ENCODE measurements around the gene SELPLG. TPM values are rescaled to one million over a fixed set of nuclear protein-coding genes. Genes with fewer than 3 reads are reported as not detected.
"Not testable (repeated sequence)": the region's sequence is repeated elsewhere in the genome, so short reads cannot be mapped to it uniquely, and the experiment has no call there.

SELPLG gene
- total RNA-seq, 2 experiments from 2014 or later, result 26.8 to 28.8 TPM

GRCh38 chr12:108587826-108588225 lies 45.9 kb downstream of the SELPLG start:
- POLR2A ChIA-PET, result no interaction called here
- CTCF ChIA-PET, result no interaction called here

DNA sequence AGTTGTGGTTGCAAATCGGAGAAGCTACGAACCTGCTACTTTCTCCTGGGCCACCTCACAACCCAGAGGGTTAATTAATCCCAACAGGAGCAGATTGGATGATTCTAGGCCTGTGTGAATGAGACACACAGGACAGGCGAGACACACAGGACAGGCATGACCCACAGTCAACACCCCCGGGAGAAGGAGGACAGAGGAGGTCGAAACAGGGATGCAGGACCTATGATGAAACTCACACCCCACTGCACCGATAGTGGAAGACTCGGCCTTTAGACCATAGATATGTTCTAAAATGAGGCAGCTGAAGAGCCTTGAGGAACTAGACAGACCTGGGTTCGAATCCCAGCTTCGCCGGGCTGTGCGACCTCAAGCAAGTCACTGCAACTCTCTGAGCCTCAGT lies 47.4 kb downstream of the SELPLG start:
- POLR2A ChIA-PET, result no interaction called here
- CTCF ChIA-PET, result no interaction called here

DNA sequence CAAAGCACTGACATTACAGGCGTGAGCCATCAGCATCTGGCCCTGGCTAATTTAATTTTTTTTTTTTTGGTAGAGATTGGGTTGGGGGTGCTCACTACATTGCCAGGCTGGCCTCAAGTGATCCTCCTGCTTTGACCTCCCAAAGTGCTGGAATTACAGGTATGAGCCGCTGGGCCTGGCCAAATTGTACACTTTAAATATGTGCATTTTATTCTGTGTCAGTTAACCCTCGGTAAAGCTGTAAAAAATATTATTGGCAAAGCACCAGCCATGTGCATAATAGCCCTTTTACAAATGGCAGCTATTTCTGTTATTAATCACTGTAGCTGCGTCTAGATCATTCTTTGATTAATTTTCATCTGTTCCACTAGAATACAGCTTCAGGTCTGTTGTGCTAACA lies 47.8 kb downstream of the SELPLG start:
- ChIA-PET CTCF (no interaction called here), POLR2A (no interaction called here)

GRCh38 chr12:108584456-108585065 lies 49.1 kb downstream of the SELPLG start:
- POLR2A ChIA-PET, result interaction anchor here (0.6 kb wide), 1 partner anchor 48 kb away, joined by 4 read pairs; no protein-coding TSS in a partner anchor
- CTCF ChIA-PET, result no interaction called here

- CTCF ChIA-PET, result no interaction called here
- POLR2A ChIA-PET, result interaction anchor here (0.6 kb wide), 1 partner anchor 49 kb away, joined by 4 read pairs; no protein-coding TSS in a partner anchor
Measured at GRCh38 chr12:108583991-108584390, 49.7 kb downstream of the SELPLG start.

DNA sequence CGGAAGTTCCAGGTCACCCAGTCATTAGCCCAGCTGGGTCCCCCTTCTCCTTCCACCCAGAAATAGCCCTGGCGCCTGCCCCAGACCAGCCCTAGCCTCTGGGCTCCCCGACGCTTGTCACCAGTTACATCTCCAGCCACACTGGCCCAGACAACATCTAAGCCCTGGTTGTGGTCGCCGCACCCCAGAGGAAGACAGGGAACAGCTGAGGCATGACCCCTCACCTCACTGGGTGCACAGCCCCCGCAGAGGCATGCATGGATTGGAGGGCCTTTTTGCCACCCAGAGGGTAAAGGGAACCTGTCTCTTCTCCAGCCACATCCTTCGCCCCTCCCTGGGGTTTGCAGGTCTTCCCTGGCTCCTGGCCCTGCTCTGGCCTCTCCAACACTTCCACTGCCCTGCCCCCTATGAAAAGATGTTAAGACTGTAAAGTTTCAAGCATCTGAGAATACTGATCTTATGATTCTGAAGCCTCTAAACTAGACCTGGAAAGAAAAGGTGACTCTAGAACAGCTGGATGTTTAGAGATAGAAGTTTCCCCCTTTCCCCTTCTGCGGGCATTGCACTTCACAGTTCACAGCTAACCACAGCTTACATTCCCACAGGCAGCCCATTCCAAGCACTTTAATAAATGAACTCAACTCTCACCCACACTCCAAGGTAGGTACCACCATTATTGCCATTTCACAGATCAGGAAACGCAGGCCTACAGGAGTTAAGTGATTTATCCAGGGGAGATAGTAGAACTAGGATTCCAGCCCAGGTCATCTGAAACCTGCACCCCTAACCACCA lies 50.5 kb downstream of the SELPLG start:
- CTCF ChIA-PET, result no interaction called here
- POLR2A ChIA-PET, result no interaction called here

DNA sequence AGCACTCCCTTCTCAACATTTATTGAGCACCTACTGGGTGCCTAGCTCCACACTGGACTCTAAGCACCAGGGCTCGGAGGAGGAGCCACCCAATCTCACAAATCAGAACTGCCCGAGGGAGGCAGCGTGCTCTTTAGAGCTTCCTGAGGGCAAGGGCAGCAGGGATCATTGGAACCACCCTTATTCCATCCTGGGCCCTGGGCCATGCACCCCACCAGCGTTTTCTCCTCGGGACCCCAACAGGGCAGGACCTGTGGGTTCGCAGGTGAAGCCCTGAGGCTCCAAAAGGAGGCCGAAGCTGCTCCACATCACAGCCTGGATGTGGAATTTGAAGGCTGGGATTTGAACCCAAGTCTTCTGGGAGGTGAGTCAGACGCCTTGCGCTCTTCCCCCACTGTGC lies 51.2 kb downstream of the SELPLG start:
- CTCF ChIA-PET, result no interaction called here

GRCh38 chr12:108581311-108582227 lies 52.1 kb downstream of the SELPLG start:
- CTCF ChIA-PET, result no interaction called here
- POLR2A ChIA-PET, result no interaction called here

More for the DNA sequence above, 51.2 kb downstream of the SELPLG start:
- POLR2A ChIA-PET, result no interaction called here

DNA sequence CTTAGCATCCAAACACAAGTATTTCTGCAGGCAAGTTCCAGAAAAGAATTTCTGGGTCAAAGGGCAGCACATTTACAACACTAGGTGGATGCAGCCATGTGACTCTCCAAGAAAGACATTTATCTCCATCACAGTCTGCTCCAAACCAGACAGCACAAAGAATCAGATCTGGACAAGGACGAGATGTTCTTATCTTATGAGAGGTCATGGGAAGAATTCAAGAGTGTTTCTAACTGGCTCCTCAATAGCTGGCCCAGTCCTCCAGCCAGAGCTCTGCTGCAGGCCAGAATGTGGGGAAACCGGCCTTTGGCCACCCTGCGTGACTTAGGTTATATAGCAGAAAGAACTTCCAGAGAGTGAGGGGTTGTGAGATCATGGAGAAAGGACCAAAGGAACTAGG lies 53.2 kb downstream of the SELPLG start:
- ChIA-PET POLR2A (no interaction called here), CTCF (no interaction called here)

DNA sequence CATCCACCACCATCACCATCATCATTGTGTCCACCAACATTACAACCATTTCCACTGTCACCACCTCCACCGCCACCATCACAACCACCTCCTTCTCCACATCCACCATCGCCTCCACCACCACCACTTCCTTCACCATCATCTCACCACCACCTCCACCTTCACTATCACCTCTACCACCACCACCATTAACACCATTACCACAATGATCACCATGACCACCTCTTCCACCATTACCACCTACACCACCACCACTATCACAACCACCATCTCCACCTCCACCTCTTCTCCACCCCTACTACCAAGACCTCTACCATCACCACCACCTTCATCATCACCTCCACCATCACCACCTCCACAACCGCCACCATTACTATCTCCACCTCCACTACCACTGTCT lies 54.9 kb downstream of the SELPLG start:
- POLR2A ChIA-PET, result no interaction called here
- CTCF ChIA-PET, result no interaction called here

- CTCF ChIA-PET, result no interaction called here
Measured at GRCh38 chr12:108578264-108578663, 55.4 kb downstream of the SELPLG start.

GRCh38 chr12:108577458-108577857 lies 56.2 kb downstream of the SELPLG start:
- ChIA-PET POLR2A (no interaction called here), CTCF (interaction anchor here (2.5 kb wide), 1 partner anchor 40 kb away, joined by 7 read pairs; no protein-coding TSS in a partner anchor)

More at GRCh38 chr12:108578264-108578663, 55.4 kb downstream of the SELPLG start:
- POLR2A ChIA-PET, result no interaction called here

GRCh38 chr12:108576660-108577234 lies 56.9 kb downstream of the SELPLG start:
- ChIA-PET POLR2A (no interaction called here), CTCF (interaction anchor here (2.5 kb wide), 1 partner anchor 41 kb away, joined by 7 read pairs; no protein-coding TSS in a partner anchor)

GRCh38 chr12:108575199-108575912 lies 58.3 kb downstream of the SELPLG start:
- ChIA-PET POLR2A (no interaction called here), CTCF (interaction anchor here (0.7 to 2.5 kb wide), 4 partner anchors 11 to 111 kb away, joined by 3 to 7 read pairs (median 3); no protein-coding TSS in a partner anchor)

GRCh38 chr12:108574276-108574675 lies 59.4 kb downstream of the SELPLG start:
- POLR2A ChIA-PET, result not testable (repeated sequence)
- CTCF ChIA-PET, result interaction anchor here (2.5 kb wide), 1 partner anchor 43 kb away, joined by 20 read pairs; no protein-coding TSS in a partner anchor

- ChIA-PET CTCF (interaction anchor here (0.7 to 2.5 kb wide), 5 partner anchors 12 to 264 kb away, joined by 3 to 20 read pairs (median 3); partner anchors contain the start of gene SART3), POLR2A (interaction anchor here (0.7 to 2.0 kb wide), 3 partner anchors 11 to 212 kb away, joined by 3 to 10 read pairs (median 10); partner anchors contain the start of genes ISCU and SART3)
Measured at GRCh38 chr12:108573317-108573716, 60.4 kb downstream of the SELPLG start.

- ChIA-PET CTCF (interaction anchor here (1.1 to 2.5 kb wide), 4 partner anchors 39 to 265 kb away, joined by 3 to 20 read pairs (median 4); no protein-coding TSS in a partner anchor), POLR2A (interaction anchor here (0.7 to 2.0 kb wide), 3 partner anchors 10 to 48 kb away, joined by 3 to 10 read pairs (median 6); partner anchors contain the start of genes ISCU and SART3)
Measured at GRCh38 chr12:108572166-108572790, 61.4 kb downstream of the SELPLG start.

Data from activated CD8-positive, alpha-beta memory T cell treated with anti-CD3 and anti-CD28 coated beads for 36 hours (primary cell).